GM12875 (cell line): ENCODE results near the gene WFDC2.

ENCODE experiments used
- H3K4me3 ChIP-seq: one replicate; pipeline ENCODE4 v1.5.1; 2011; ENCODE audit warnings: low read depth, low read length, control low read depth
- CTCF ChIP-seq: IDR thresholded peaks from 2 replicates; pipeline ENCODE4 v1.5.1; 2011; ENCODE audit warnings: low read depth, mild to moderate bottlenecking, control low read depth, inconsistent platforms, low read length, moderate library complexity, borderline replicate concordance; ENCODE audit not compliant: insufficient read depth

WFDC2 gene

GRCh38 chr20:45506398-45506797 is 36.8 kb downstream of the WFDC2 start:
- no peak overlapping the region for H3K4me3 ChIP-seq
- no peak for TF ChIP-seq CTCF

GRCh38 chr20:45507011-45507820 is 37.7 kb downstream of the WFDC2 start:
- TF ChIP-seq CTCF = no peak
- no peak overlapping the region for H3K4me3 ChIP-seq

DNA sequence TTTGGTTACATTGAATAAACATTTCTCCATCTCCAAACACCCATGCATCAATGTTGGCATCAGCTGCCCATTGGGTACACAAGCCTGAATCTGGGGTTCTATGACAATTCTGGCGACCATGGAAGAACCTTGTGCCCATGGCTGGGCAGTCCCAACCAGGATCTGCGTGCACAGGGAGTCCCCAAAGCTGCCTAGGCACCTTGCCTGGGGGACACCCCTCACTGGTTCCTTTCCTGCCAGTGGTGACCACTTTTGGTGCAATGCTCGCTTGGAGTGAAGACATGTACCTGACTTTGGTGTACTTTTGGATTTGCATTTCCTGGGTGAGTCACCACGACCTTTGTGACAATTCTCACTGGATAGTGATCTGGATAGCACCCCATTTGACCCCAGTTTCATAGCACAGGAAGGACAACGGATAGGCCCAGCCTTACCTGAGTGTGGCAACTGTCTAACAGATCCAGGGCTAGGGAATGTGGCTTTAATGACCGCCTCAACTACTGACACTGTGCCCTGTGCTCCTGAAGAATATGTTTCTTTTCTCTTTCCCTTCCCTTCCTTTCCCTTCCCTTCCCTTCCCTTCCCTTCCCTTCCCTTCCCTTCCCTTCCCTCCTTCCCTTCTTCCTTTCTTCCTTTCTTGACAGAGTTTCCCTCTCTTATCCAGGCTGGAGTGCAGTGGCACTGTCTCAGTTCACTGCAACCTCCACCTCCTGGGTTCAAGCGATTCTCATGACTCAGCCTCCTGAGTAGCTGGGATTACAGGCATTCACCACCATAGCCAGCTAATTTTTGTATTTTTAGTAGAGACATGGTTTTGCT is 38.7 kb downstream of the WFDC2 start:
- TF ChIP-seq CTCF = no peak
- no peak overlapping the region for H3K4me3 ChIP-seq

DNA sequence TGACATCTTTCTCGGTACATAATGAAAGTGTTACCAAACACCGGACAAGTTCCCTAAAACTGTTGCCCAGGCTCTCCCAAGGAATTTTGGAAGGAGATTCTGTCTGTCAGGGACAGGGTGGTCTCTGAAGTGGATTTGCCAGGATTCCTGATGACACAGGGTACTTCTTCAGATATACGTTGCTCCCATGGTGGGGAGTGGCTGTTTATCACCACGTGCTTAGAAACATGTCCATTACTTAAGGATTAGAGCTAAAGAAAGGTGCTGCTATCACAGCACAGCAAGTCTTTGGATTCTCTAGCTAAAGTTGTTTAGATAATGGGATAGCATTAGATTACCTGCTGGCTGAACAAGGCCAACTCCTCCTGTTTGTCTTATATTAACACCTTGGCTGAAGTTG is 39.5 kb downstream of the WFDC2 start:
- H3K4me3 ChIP-seq = no peak overlapping the region
- TF ChIP-seq CTCF = no peak

DNA sequence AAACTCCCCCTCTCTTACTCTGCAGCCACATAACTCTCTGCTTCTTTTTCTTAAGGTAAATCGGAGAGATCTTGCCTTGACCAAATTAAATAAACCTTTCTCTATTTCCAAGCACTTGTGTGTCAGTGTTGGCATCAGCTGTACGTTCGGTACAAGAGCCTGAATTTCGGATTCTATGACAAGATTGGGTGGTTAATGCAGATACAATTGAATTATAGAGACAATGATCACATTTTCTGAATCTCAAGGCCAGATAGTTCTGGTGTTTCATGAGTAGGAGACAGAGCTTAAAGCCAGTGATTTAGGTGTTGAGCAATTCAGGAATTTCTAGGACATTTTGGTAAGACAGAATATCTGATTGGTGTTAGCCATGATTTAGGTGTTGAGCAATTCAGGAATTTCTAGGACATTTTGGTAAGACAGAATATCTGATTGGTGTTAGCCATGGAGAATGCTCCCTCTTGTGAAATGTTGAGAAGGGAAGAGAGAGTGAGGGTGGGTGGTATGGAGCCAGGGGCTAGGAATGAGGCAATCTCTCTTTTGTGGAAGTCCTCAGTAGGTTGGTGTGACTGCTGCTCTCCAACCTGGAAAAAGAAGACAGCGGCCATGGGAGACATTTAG is 40.8 kb downstream of the WFDC2 start:
- TF ChIP-seq CTCF = no peak
- no peak overlapping the region for H3K4me3 ChIP-seq

DNA sequence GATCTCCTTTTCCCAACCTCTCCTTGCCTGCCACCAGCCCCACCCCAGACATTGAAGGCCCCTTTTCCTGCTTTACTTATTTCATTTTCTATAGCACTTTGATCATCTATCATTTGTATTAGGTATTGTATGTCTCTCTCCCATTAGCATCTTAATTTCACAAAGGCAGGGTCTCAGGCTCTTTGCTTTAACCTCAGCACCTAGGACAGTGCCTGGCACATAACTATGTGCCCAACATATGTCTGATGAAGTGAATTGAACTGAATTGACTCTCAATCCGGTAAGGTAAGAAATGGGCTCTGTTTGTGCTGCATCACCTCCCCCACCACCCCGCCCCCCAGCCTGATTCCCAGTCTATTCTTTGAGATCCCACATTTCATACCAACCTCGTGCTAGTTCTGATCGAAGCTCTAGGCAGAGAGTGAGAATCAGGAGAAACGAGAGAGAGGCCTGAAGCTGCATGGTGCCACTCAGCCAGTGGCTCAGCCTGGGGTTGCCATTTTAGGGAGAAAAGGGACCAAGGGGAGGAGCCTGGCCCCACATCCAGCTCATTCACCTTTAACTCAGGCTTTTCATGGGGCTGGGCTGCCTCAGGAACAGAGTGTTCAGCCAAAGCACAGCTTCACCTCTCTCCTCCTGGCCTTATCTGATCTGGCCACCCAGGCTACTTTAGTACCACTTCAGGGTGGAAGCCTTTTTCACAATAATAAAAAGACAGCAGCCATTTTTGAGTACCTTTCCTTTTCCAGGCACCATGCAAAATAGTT is 45.8 kb downstream of the WFDC2 start, which contains the start of gene SPINT3:
Gene SPINT3, minus strand, starts transcription at position 476 of the 767 bp plus-strand sequence. Its CDS starts 14 bp downstream, at position 462.
- H3K4me3 ChIP-seq = no peak within 1 kb of the TSS
- TF ChIP-seq CTCF = no peak
